ENCODE results near the gene PLCB4. TPM values are rescaled to one million over a fixed set of nuclear protein-coding genes. Genes with fewer than 3 reads are reported as not detected.

Gene PLCB4
- total RNA-seq, 1 donor from 2014 or later, result 21.2 TPM

DNA sequence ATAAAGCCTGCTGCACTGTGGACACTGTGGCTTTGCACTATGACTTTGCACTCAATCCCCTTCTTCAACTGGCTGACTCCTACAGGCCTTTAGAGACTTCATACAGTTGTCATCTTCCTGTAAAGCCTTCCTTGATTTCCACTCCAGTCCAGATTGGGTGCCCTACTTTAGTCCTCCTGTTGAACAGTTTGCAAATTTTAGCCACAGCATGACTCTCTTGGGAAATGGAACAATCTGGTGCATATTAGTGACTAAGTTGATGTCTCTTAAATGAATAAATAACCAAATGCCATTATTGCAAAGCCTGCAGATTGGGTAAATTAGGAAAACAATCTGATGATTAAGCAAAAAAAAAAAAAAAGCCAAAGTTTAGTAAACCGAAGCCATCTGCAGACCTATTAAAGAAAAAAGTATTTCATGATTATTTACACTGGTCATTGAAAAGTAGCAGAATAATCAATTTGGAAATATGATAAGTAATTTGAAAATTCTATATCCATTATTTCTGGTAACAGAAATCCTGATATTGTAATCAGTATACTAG, 12.6 kb downstream of the PLCB4 start:
- peaks cover 3% of the 10 kb centered on the region for H3K36me3 Mint-ChIP-seq
- no peak overlapping the region for H3K27ac Mint-ChIP-seq
- H3K4me3 Mint-ChIP-seq, result no peak overlapping the region
- no peak for DNase-seq (ENCODE audit: extremely low spot score, unreplicated experiment)
- no peaks in the 10 kb centered on the region for H3K9me3 Mint-ChIP-seq
- H3K4me1 Mint-ChIP-seq (ENCODE audit: unreplicated experiment), result peaks cover 28% of the 10 kb centered on the region
- no peaks in the 10 kb centered on the region for H3K27me3 Mint-ChIP-seq
- TF ChIP-seq, protein P1, sequence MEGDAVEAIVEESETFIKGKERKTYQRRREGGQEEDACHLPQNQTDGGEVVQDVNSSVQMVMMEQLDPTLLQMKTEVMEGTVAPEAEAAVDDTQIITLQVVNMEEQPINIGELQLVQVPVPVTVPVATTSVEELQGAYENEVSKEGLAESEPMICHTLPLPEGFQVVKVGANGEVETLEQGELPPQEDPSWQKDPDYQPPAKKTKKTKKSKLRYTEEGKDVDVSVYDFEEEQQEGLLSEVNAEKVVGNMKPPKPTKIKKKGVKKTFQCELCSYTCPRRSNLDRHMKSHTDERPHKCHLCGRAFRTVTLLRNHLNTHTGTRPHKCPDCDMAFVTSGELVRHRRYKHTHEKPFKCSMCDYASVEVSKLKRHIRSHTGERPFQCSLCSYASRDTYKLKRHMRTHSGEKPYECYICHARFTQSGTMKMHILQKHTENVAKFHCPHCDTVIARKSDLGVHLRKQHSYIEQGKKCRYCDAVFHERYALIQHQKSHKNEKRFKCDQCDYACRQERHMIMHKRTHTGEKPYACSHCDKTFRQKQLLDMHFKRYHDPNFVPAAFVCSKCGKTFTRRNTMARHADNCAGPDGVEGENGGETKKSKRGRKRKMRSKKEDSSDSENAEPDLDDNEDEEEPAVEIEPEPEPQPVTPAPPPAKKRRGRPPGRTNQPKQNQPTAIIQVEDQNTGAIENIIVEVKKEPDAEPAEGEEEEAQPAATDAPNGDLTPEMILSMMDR (conservative IDR thresholded peaks at IDR 0.05), result no peak

DNA sequence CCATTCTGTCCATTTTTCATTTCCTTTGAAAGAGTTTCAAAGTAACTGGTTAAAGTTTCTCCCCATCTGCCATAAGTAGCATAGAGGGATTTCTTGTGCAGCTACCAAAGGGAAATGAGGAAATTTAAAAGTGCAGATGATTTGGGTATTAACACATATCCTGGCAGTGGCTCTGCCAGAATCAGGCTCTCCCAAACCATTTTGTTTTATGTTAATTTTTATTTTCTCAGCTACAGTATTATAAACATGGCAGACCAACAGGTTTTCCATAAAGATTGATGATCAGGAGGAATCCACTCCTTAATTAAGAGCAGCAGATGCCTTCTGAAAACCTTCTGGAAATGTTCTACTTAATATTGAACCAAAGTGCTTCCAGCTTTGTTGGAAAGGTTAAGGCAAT, 13.9 kb downstream of the PLCB4 start:
- Mint-ChIP-seq H3K27ac (no peak overlapping the region), H3K36me3 (peaks cover 3% of the 10 kb centered on the region), H3K9me3 (peaks cover 5% of the 10 kb centered on the region), H3K4me1 (ENCODE audit: unreplicated experiment) (peaks cover 20% of the 10 kb centered on the region), H3K4me3 (no peak overlapping the region), H3K27me3 (no peaks in the 10 kb centered on the region)
- no peak for DNase-seq (ENCODE audit: extremely low spot score, unreplicated experiment)
- TF ChIP-seq, protein P1 (conservative IDR thresholded peaks at IDR 0.05), result no peak

GRCh38 chr20:9087531-9088217, 18.8 kb downstream of the PLCB4 start:
- no peak for DNase-seq (ENCODE audit: extremely low spot score, unreplicated experiment)
- H3K27ac Mint-ChIP-seq, result no peak overlapping the region

GRCh38 chr20:9088556-9088955, 19.7 kb downstream of the PLCB4 start:
- peaks cover 5% of the 10 kb centered on the region for H3K9me3 Mint-ChIP-seq
- no peak for DNase-seq (ENCODE audit: extremely low spot score, unreplicated experiment)
- TF ChIP-seq, protein P1 (conservative IDR thresholded peaks at IDR 0.05), result no peak
- H3K27ac Mint-ChIP-seq, result no peak overlapping the region
- peaks cover 3% of the 10 kb centered on the region for H3K36me3 Mint-ChIP-seq
- H3K4me1 Mint-ChIP-seq (ENCODE audit: unreplicated experiment), result peaks cover 35% of the 10 kb centered on the region
- H3K27me3 Mint-ChIP-seq, result no peaks in the 10 kb centered on the region
- no peak overlapping the region for H3K4me3 Mint-ChIP-seq

More at GRCh38 chr20:9087531-9088217, 18.8 kb downstream of the PLCB4 start:
- TF ChIP-seq, protein P1 (conservative IDR thresholded peaks at IDR 0.05), result no peak
- H3K4me3 Mint-ChIP-seq, result no peak overlapping the region
- H3K27me3 Mint-ChIP-seq, result no peaks in the 10 kb centered on the region
- peaks cover 5% of the 10 kb centered on the region for H3K9me3 Mint-ChIP-seq
- H3K36me3 Mint-ChIP-seq, result peaks cover 3% of the 10 kb centered on the region
- peaks cover 38% of the 10 kb centered on the region for H3K4me1 Mint-ChIP-seq (ENCODE audit: unreplicated experiment)

- Mint-ChIP-seq H3K4me3 (no peak overlapping the region), H3K9me3 (peaks cover 5% of the 10 kb centered on the region), H3K27me3 (no peaks in the 10 kb centered on the region), H3K27ac (no peak overlapping the region), H3K4me1 (ENCODE audit: unreplicated experiment) (peaks cover 45% of the 10 kb centered on the region), H3K36me3 (no peaks in the 10 kb centered on the region)
- TF ChIP-seq, protein P1 (conservative IDR thresholded peaks at IDR 0.05), result no peak
- DNase-seq (ENCODE audit: extremely low spot score, unreplicated experiment), result no peak
Observed at GRCh38 chr20:9092113-9092512, 23.2 kb downstream of the PLCB4 start.

Data from type B pancreatic cell (in vitro differentiated cells).